Neural cell (in vitro differentiated cells): Measurements from ENCODE around the gene ARHGEF4.

Experiments
- CTCF ChIP-seq: fragments of 450-650 bp; IDR thresholded peaks from 2 replicates; pipeline ENCODE4 v1.5.1; 2014; ENCODE audit warnings: antibody characterized with exemption, mild to moderate bottlenecking, moderate library complexity; ENCODE audit not compliant: poor library complexity, severe bottlenecking
- EZH2 ChIP-seq: fragments of 200-600, 300-800 bp; shearing (Covaris generic), sonication (generic); IDR thresholded peaks from 2 replicates; pipeline ENCODE4 v1.6.1; 2014; ENCODE audit warnings: antibody characterized with exemption, low read length, borderline replicate concordance, mild to moderate bottlenecking; ENCODE audit not compliant: insufficient read depth, poor library complexity, severe bottlenecking
- POLR2AphosphoS5 ChIP-seq: IDR thresholded peaks from 2 replicates; pipeline ENCODE4 v1.6.1; 2012
- TAF1 ChIP-seq: IDR thresholded peaks from 2 replicates; pipeline ENCODE4 v1.6.1; 2012; ENCODE audit warnings: low read depth

DNA sequence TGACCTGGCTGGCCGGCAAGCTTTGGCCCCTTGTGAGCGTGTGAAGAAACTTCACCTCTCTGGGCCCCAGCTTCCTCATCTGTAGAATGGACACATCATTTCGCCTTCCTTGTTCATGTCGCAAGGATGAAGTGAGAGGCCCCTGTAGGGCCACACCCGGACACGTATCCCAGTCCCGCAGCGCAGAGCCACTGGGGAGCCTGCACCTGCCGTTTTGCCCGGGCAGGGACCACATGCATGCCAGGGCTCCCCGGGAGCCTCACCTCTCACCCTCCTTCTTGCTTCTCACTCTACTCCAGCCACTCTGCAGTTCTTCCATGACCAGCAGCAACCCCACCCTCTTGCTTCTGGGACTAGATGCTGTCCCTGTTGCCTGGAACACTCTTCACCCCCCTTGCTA, 179.1 kb downstream of the ARHGEF4 start:
- no peak for TF ChIP-seq CTCF
- TF ChIP-seq POLR2AphosphoS5: no peak
- no peak for TF ChIP-seq TAF1
- TF ChIP-seq EZH2: no peak
